ENCODE measurements around the gene SYK.
A peak's percentile ranks its signal among the peaks of the same experiment; 100 is the strongest.

Gene SYK

DNA sequence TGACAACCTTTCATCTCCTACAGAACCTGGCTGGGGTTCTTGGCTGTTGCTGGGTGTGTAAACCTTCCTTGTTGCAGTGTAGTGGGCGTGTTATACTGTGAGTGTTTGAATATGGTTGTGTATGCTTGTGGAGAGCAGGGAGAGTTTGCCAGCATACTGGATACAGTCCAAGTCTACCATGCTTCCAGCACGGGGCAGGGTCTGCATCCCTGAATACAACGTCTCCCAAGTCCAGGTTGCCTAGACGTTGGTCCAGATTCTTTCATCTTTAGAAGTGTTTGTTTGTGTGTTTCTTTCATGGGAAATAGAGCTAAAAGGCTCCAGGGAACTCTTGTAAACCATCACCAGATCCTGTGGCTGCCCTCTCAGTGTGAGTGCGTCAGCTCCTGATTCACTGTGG lies 46.4 kb downstream of the SYK start:
- no peak overlapping the region for H2AFZ ChIP-seq (ENCODE audit: low read depth, low read length)
- no peak overlapping the region for H3K4ac ChIP-seq (ENCODE audit: low read depth in 1 of 2, low read length in 2 of 2)
- H3K23ac ChIP-seq (ENCODE audit: low read length in 2 of 2), result no peak overlapping the region
- no peak overlapping the region for H3K18ac ChIP-seq (ENCODE audit: low read depth in 1 of 2, low read length in 2 of 2)
- no peak overlapping the region for H4K8ac ChIP-seq (ENCODE audit: low read length)
- no peak overlapping the region for H3K14ac ChIP-seq (ENCODE audit: low read length in 2 of 2)
- no peak overlapping the region for H2BK5ac ChIP-seq (ENCODE audit: low read depth, low read length, poor library complexity, severe bottlenecking)
- H3K4me2 ChIP-seq (ENCODE audit: low read length, poor library complexity, severe bottlenecking), result no peak overlapping the region
- H2AK5ac ChIP-seq (ENCODE audit: low read length, severe bottlenecking), result no peak overlapping the region
- no peak overlapping the region for H3K4me3 ChIP-seq (ENCODE audit: insufficient read depth in 1 of 2, low read depth in 1 of 2, low read length in 2 of 2)
- H2BK15ac ChIP-seq (ENCODE audit: low read depth, poor library complexity, severe bottlenecking), result no peak overlapping the region
- no peak overlapping the region for H4K91ac ChIP-seq (ENCODE audit: low read length)
- no peak overlapping the region for H3K9ac ChIP-seq (ENCODE audit: low read length)
- no peak overlapping the region for H2BK12ac ChIP-seq (ENCODE audit: low read length in 2 of 2)
- peaks cover 0 to 16% of the 10 kb centered on the region in 2 experiments for H3K27me3 ChIP-seq (ENCODE audit: control insufficient read depth in 1 of 2, insufficient read depth in 1 of 2, low read length in 2 of 2)
- H3K27ac ChIP-seq (ENCODE audit: low read length, poor library complexity, severe bottlenecking), result no peak overlapping the region
- no peak for DNase-seq
- H3K9me3 ChIP-seq (ENCODE audit: control insufficient read depth, low read length), result no peaks in the 10 kb centered on the region
- H3K4me1 ChIP-seq (ENCODE audit: control insufficient read depth, insufficient read depth, low read depth, low read length), result no peaks in the 10 kb centered on the region
- H2BK120ac ChIP-seq (ENCODE audit: low read depth, low read length), result no peak overlapping the region
- WGBS, result 92% methylated on average over 5 of the region's 5 CpGs
- H3K79me1 ChIP-seq (replicated peaks; ENCODE audit: low read length, poor library complexity, severe bottlenecking), result no peaks in the 10 kb centered on the region
- peaks cover 0 to 36% of the 10 kb centered on the region in 2 experiments for H3K36me3 ChIP-seq (ENCODE audit: control insufficient read depth in 1 of 2, insufficient read depth in 2 of 2, low read depth in 1 of 2, low read length in 2 of 2)

DNA sequence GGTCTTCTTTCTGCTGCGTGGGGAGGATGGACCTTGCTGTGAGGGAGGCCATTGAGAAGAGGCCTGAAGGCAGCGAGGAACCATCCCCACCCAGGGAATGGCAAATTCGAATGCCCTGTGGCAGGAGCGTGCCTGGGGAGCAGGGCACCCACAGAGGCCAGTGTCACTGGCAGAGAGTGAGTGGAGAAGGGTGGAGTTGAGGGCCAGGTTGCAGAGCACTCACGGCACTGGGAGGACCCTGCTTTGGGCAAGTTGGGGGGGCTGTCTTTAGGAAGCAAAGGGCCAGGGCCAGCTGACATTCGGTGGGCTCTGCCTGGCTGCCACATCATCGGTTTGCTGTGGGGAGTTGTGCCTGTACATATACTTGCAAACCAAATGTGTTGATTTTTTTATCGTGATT lies 47.2 kb downstream of the SYK start:
- peak overlapping the region; percentile 7 for H4K8ac ChIP-seq (ENCODE audit: low read length)
- peaks cover 0 to 34% of the 10 kb centered on the region in 2 experiments for H3K36me3 ChIP-seq (ENCODE audit: control insufficient read depth in 1 of 2, insufficient read depth in 2 of 2, low read depth in 1 of 2, low read length in 2 of 2)
- no peak overlapping the region for H3K18ac ChIP-seq (ENCODE audit: low read depth in 1 of 2, low read length in 2 of 2)
- no peak overlapping the region for H2BK12ac ChIP-seq (ENCODE audit: low read length in 2 of 2)
- H2BK15ac ChIP-seq (ENCODE audit: low read depth, poor library complexity, severe bottlenecking), result no peak overlapping the region
- no peak overlapping the region for H4K91ac ChIP-seq (ENCODE audit: low read length)
- H3K4me3 ChIP-seq (ENCODE audit: insufficient read depth in 1 of 2, low read depth in 1 of 2, low read length in 2 of 2), result no peak overlapping the region
- H3K27ac ChIP-seq (ENCODE audit: low read length, poor library complexity, severe bottlenecking), result no peak overlapping the region
- peaks cover under 1% of the 10 kb centered on the region for H3K4me1 ChIP-seq (ENCODE audit: control insufficient read depth, insufficient read depth, low read depth, low read length)
- H3K23ac ChIP-seq (ENCODE audit: low read length in 2 of 2), result no peak overlapping the region
- no peak overlapping the region for H3K14ac ChIP-seq (ENCODE audit: low read length in 2 of 2)
- H3K4me2 ChIP-seq (ENCODE audit: low read length, poor library complexity, severe bottlenecking), result no peak overlapping the region
- 95% methylated on average over 8 of the region's 8 CpGs for WGBS
- H3K9ac ChIP-seq (ENCODE audit: low read length), result no peak overlapping the region
- peaks cover 0 to 16% of the 10 kb centered on the region in 2 experiments for H3K27me3 ChIP-seq (ENCODE audit: control insufficient read depth in 1 of 2, insufficient read depth in 1 of 2, low read length in 2 of 2)
- no peak overlapping the region for H3K4ac ChIP-seq (ENCODE audit: low read depth in 1 of 2, low read length in 2 of 2)
- H3K79me1 ChIP-seq (replicated peaks; ENCODE audit: low read length, poor library complexity, severe bottlenecking), result no peaks in the 10 kb centered on the region
- no peak for DNase-seq
- H2AFZ ChIP-seq (ENCODE audit: low read depth, low read length), result no peak overlapping the region
- no peak overlapping the region for H2BK120ac ChIP-seq (ENCODE audit: low read depth, low read length)
- H2AK5ac ChIP-seq (ENCODE audit: low read length, severe bottlenecking), result no peak overlapping the region
- H2BK5ac ChIP-seq (ENCODE audit: low read depth, low read length, poor library complexity, severe bottlenecking), result no peak overlapping the region
- H3K9me3 ChIP-seq (ENCODE audit: control insufficient read depth, low read length), result no peaks in the 10 kb centered on the region

DNA sequence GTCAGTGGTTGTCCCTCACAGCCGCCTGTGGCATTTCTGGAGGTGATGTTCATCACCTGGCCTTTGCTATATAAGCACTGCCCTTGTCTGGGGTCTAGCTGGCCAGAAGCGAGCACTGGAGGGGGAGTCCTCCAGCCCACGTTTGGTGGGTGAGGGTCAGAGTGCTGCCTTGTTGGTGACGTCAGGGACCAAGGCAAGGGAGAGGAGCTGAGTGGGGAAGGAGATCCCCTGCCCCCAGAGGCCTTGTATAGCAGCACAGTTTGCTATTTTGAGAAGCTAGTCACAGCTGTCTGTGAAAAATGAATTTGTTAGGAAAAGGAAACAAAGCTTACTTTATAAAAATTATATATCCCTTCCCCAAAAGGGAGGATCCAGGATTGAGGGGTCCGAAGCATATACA lies 49.8 kb downstream of the SYK start:
- Histone ChIP-seq H3K9me3 (ENCODE audit: control insufficient read depth, low read length) (no peaks in the 10 kb centered on the region), H3K23ac (ENCODE audit: low read length in 2 of 2) (no peak overlapping the region), H3K27me3 (ENCODE audit: control insufficient read depth in 1 of 2, insufficient read depth in 1 of 2, low read length in 2 of 2) (peaks cover 0 to 21% of the 10 kb centered on the region in 2 experiments), H3K27ac (ENCODE audit: low read length, poor library complexity, severe bottlenecking) (no peak overlapping the region), H3K36me3 (ENCODE audit: control insufficient read depth in 1 of 2, insufficient read depth in 2 of 2, low read depth in 1 of 2, low read length in 2 of 2) (peaks cover 0 to 29% of the 10 kb centered on the region in 2 experiments), H2BK120ac (ENCODE audit: low read depth, low read length) (no peak overlapping the region), H3K18ac (ENCODE audit: low read depth in 1 of 2, low read length in 2 of 2) (no peak overlapping the region), H2BK12ac (ENCODE audit: low read length in 2 of 2) (no peak overlapping the region), H4K91ac (ENCODE audit: low read length) (no peak overlapping the region), H3K14ac (ENCODE audit: low read length in 2 of 2) (no peak overlapping the region), H3K4me3 (ENCODE audit: insufficient read depth in 1 of 2, low read depth in 1 of 2, low read length in 2 of 2) (no peak overlapping the region), H2BK5ac (ENCODE audit: low read depth, low read length, poor library complexity, severe bottlenecking) (no peak overlapping the region), H3K4me1 (ENCODE audit: control insufficient read depth, insufficient read depth, low read depth, low read length) (peaks cover 5% of the 10 kb centered on the region), H2AK5ac (ENCODE audit: low read length, severe bottlenecking) (no peak overlapping the region), H3K9ac (ENCODE audit: low read length) (no peak overlapping the region), H3K4ac (ENCODE audit: low read depth in 1 of 2, low read length in 2 of 2) (no peak overlapping the region), H2BK15ac (ENCODE audit: low read depth, poor library complexity, severe bottlenecking) (no peak overlapping the region), H3K4me2 (ENCODE audit: low read length, poor library complexity, severe bottlenecking) (no peak overlapping the region), H3K79me1 (replicated peaks; ENCODE audit: low read length, poor library complexity, severe bottlenecking) (peaks cover 1% of the 10 kb centered on the region), H2AFZ (ENCODE audit: low read depth, low read length) (no peak overlapping the region), H4K8ac (ENCODE audit: low read length) (no peak overlapping the region)
- no peak for DNase-seq
- 89% methylated on average over 3 of the region's 5 CpGs for WGBS

DNA sequence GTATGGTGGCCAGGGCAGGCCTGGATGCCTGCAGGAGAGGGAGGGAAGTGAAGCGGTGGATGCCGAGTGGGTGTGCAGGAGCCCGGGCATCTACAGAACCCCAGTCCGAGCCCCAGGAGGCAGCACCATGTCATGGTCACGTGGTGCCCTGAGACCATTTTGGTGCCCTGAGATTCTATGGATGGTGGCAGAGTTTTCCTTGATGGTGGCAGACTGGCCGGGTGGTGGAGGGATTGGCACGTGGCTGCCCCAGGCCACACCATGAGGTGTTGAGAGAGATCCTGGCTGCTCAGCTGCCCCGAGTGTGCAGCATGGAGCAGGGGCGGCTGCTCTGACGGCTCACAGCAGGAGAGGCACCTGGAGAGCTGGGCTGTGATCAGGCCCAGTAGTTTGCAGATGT lies 52.3 kb downstream of the SYK start:
- H3K18ac ChIP-seq (ENCODE audit: low read depth in 1 of 2, low read length in 2 of 2), result peak overlapping the region; percentile 27 to 59
- no peak overlapping the region for H3K4ac ChIP-seq (ENCODE audit: low read depth in 1 of 2, low read length in 2 of 2)
- H2AK5ac ChIP-seq (ENCODE audit: low read length, severe bottlenecking), result no peak overlapping the region
- no peak overlapping the region for H3K9ac ChIP-seq (ENCODE audit: low read length)
- peaks cover 0 to 9% of the 10 kb centered on the region in 2 experiments for H3K36me3 ChIP-seq (ENCODE audit: control insufficient read depth in 1 of 2, insufficient read depth in 2 of 2, low read depth in 1 of 2, low read length in 2 of 2)
- no peak overlapping the region for H3K4me2 ChIP-seq (ENCODE audit: low read length, poor library complexity, severe bottlenecking)
- peaks cover 1% of the 10 kb centered on the region for H3K79me1 ChIP-seq (replicated peaks; ENCODE audit: low read length, poor library complexity, severe bottlenecking)
- H3K27ac ChIP-seq (ENCODE audit: low read length, poor library complexity, severe bottlenecking), result no peak overlapping the region
- peak overlapping the region in 1 of 2 experiments; percentile 3 for H2BK12ac ChIP-seq (ENCODE audit: low read length in 2 of 2)
- H3K23ac ChIP-seq (ENCODE audit: low read length in 2 of 2), result peak overlapping the region in 1 of 2 experiments; percentile 14
- WGBS, result 93% methylated on average over 10 of the region's 10 CpGs
- no peak overlapping the region for H2AFZ ChIP-seq (ENCODE audit: low read depth, low read length)
- H2BK15ac ChIP-seq (ENCODE audit: low read depth, poor library complexity, severe bottlenecking), result no peak overlapping the region
- H3K4me3 ChIP-seq (ENCODE audit: insufficient read depth in 1 of 2, low read depth in 1 of 2, low read length in 2 of 2), result no peak overlapping the region
- H3K9me3 ChIP-seq (ENCODE audit: control insufficient read depth, low read length), result no peaks in the 10 kb centered on the region
- no peak overlapping the region for H2BK5ac ChIP-seq (ENCODE audit: low read depth, low read length, poor library complexity, severe bottlenecking)
- H4K91ac ChIP-seq (ENCODE audit: low read length), result no peak overlapping the region
- no peak overlapping the region for H3K14ac ChIP-seq (ENCODE audit: low read length in 2 of 2)
- peaks cover 5% of the 10 kb centered on the region for H3K4me1 ChIP-seq (ENCODE audit: control insufficient read depth, insufficient read depth, low read depth, low read length)
- H2BK120ac ChIP-seq (ENCODE audit: low read depth, low read length), result no peak overlapping the region
- DNase-seq, result no peak
- H4K8ac ChIP-seq (ENCODE audit: low read length), result peak overlapping the region; percentile 73
- H3K27me3 ChIP-seq (ENCODE audit: control insufficient read depth in 1 of 2, insufficient read depth in 1 of 2, low read length in 2 of 2), result peaks cover 0 to 35% of the 10 kb centered on the region in 2 experiments

Measured in mesenchymal stem cell (in vitro differentiated cells and primary cell).